Loucy (cell line): ENCODE measurements around the gene CABP7.

ENCODE experiments used
- H2AFZ ChIP-seq: fragments of 200-600 bp; sonication (generic); 2 replicates; pipeline ENCODE4 v1.6.0; 2016; ENCODE audit warnings: antibody characterized with exemption, mild to moderate bottlenecking, low read length, moderate library complexity
- H3F3A ChIP-seq: fragments of 200-600 bp; 2 replicates; pipeline ENCODE4 v1.6.0; 2016; ENCODE audit warnings: antibody characterized with exemption, low read depth, mild to moderate bottlenecking
- H3K27me3 ChIP-seq: fragments of 200-600 bp; sonication (generic); 2 replicates; pipeline ENCODE4 v1.6.1; 2014; ENCODE audit warnings: low read length, mild to moderate bottlenecking; ENCODE audit not compliant: insufficient read depth, poor library complexity, severe bottlenecking
- H3K36me3 ChIP-seq: fragments of 200-600 bp; sonication (generic); 2 replicates; pipeline ENCODE4 v1.6.1; 2016; ENCODE audit warnings: low read length; ENCODE audit not compliant: insufficient read depth
- H3K4me1 ChIP-seq: fragments of 200-600 bp; sonication (generic); 2 replicates; pipeline ENCODE4 v1.5.1; 2014; ENCODE audit warnings: low read length, mild to moderate bottlenecking; ENCODE audit not compliant: insufficient read depth, poor library complexity, severe bottlenecking
- H3K4me2 ChIP-seq: fragments of 200-600 bp; sonication (generic); 2 replicates; pipeline ENCODE4 v1.6.0; 2014; ENCODE audit warnings: antibody characterized with exemption, low read length, low read depth, mild to moderate bottlenecking; ENCODE audit not compliant: poor library complexity, severe bottlenecking
- H3K4me3 ChIP-seq: fragments of 200-600 bp; sonication (generic); 2 replicates; pipeline ENCODE4 v1.5.1; 2014; ENCODE audit warnings: low read length, mild to moderate bottlenecking, mixed read lengths; ENCODE audit not compliant: poor library complexity, severe bottlenecking
- H3K79me2 ChIP-seq: fragments of 200-600 bp; sonication (generic); 2 replicates; pipeline ENCODE4 v1.6.1; 2014; ENCODE audit warnings: low read length; ENCODE audit not compliant: insufficient read depth
- H3K9ac ChIP-seq: fragments of 200-600 bp; sonication (generic); 2 replicates; pipeline ENCODE4 v1.6.0; 2014; ENCODE audit warnings: mild to moderate bottlenecking, low read depth, low read length, moderate library complexity; ENCODE audit not compliant: poor library complexity, severe bottlenecking
- H3K9me2 ChIP-seq: fragments of 200-600 bp; sonication (generic); replicated peaks from 2 replicates; pipeline ENCODE4 v1.6.1; 2016; ENCODE audit warnings: low read depth, low read length, mixed read lengths
- H3K9me3 ChIP-seq: fragments of 200-600 bp; sonication (generic); 2 replicates; pipeline ENCODE4 v1.6.1; 2014; ENCODE audit warnings: mild to moderate bottlenecking, antibody characterized with exemption, low read length, low read depth; ENCODE audit not compliant: insufficient read depth
- H4K20me1 ChIP-seq: fragments of 200-600 bp; sonication (generic); 2 replicates; pipeline ENCODE4 v1.6.0; 2014; ENCODE audit warnings: antibody characterized with exemption, low read length, mild to moderate bottlenecking; ENCODE audit not compliant: insufficient read depth, poor library complexity, severe bottlenecking
- EZH2phosphoT487 ChIP-seq: fragments of 200-600 bp; IDR thresholded peaks from 2 replicates; pipeline ENCODE4 v1.6.1; 2018; ENCODE audit warnings: antibody characterized with exemption, mild to moderate bottlenecking, moderate library complexity, borderline replicate concordance
- TF ChIP-seq, protein P1 (sequence below): fragments of 200-600 bp; sonication (generic); conservative IDR thresholded peaks from 2 replicates; pipeline ENCODE4 v1.5.1; 2014; ENCODE audit warnings: mild to moderate bottlenecking, antibody characterized with exemption, low read length

Gene CABP7

DNA sequence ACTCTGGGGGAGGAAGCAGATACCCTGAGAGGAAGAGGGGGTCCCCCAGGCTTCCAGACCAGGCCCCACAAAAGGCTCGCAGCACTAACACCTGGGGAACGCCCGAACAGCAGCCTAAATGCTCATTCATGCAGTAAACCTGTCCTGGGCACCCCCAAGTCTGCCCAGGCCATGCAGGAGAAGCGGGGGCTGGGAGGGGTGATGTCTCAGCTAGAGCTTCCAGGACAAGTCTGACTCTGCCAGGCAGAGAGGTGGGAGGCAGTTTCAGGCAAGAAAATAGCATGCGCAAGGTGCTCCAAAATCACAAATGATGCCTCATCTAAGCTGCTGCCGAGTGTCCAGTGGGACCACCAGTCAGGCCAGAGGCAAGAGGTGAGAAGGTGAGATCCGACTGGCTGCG, 14.6 kb downstream of the CABP7 start:
- H3K79me2 ChIP-seq, result no peaks in the 10 kb centered on the region
- H3K9me3 ChIP-seq, result no peaks in the 10 kb centered on the region
- TF ChIP-seq, protein P1, sequence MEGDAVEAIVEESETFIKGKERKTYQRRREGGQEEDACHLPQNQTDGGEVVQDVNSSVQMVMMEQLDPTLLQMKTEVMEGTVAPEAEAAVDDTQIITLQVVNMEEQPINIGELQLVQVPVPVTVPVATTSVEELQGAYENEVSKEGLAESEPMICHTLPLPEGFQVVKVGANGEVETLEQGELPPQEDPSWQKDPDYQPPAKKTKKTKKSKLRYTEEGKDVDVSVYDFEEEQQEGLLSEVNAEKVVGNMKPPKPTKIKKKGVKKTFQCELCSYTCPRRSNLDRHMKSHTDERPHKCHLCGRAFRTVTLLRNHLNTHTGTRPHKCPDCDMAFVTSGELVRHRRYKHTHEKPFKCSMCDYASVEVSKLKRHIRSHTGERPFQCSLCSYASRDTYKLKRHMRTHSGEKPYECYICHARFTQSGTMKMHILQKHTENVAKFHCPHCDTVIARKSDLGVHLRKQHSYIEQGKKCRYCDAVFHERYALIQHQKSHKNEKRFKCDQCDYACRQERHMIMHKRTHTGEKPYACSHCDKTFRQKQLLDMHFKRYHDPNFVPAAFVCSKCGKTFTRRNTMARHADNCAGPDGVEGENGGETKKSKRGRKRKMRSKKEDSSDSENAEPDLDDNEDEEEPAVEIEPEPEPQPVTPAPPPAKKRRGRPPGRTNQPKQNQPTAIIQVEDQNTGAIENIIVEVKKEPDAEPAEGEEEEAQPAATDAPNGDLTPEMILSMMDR, result no peak
- TF ChIP-seq EZH2phosphoT487, result no peak
- H3K36me3 ChIP-seq, result no peaks in the 10 kb centered on the region
- H4K20me1 ChIP-seq, result no peaks in the 10 kb centered on the region
- no peaks in the 10 kb centered on the region for H3K27me3 ChIP-seq
- H3F3A ChIP-seq, result no peaks in the 10 kb centered on the region
- no peaks in the 10 kb centered on the region for H3K4me1 ChIP-seq
- no peak overlapping the region for H3K4me3 ChIP-seq
- no peak overlapping the region for H3K9ac ChIP-seq
- no peaks in the 10 kb centered on the region for H3K9me2 ChIP-seq
- H3K4me2 ChIP-seq, result no peak overlapping the region
- H2AFZ ChIP-seq, result no peak overlapping the region

- H3K9me3 ChIP-seq, result no peaks in the 10 kb centered on the region
- H3K9ac ChIP-seq, result no peak overlapping the region
- no peaks in the 10 kb centered on the region for H3K4me1 ChIP-seq
- TF ChIP-seq, protein P1, result no peak
- TF ChIP-seq EZH2phosphoT487, result no peak
- H2AFZ ChIP-seq, result no peak overlapping the region
- no peaks in the 10 kb centered on the region for H3K79me2 ChIP-seq
- H3K9me2 ChIP-seq, result no peaks in the 10 kb centered on the region
- no peak overlapping the region for H3K4me3 ChIP-seq
- H3K27me3 ChIP-seq, result no peaks in the 10 kb centered on the region
- no peaks in the 10 kb centered on the region for H4K20me1 ChIP-seq
- H3K36me3 ChIP-seq, result no peaks in the 10 kb centered on the region
- no peak overlapping the region for H3K4me2 ChIP-seq
- no peaks in the 10 kb centered on the region for H3F3A ChIP-seq
These were observed 15.0 kb downstream of the CABP7 start for GRCh38 chr22:29734838-29735237.

DNA sequence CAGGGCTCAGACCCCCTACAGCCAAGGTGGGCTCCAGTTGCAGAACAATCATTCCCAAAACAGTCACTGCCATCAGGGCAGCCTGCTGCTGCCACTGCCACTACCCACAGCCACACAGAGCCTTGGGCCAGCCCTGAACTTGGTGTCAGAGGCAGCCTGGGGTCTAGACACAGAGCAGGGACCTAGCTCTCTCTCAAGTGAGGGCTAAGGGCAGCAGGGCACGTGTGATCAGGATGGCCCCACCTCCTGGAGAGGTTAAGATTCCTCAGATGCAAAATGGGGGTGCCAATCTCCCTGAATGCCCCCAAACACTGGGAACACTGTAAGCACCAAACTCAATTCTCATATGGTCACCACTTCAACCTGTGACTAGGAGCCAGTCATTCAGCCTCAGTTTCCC, 15.6 kb downstream of the CABP7 start:
- Histone ChIP-seq H3K9me3 (no peaks in the 10 kb centered on the region), H3K36me3 (no peaks in the 10 kb centered on the region), H3K4me3 (no peak overlapping the region), H3K4me2 (no peak overlapping the region), H3K9ac (no peak overlapping the region), H3K27me3 (no peaks in the 10 kb centered on the region), H3K4me1 (no peaks in the 10 kb centered on the region), H3K79me2 (no peaks in the 10 kb centered on the region), H3K9me2 (no peaks in the 10 kb centered on the region), H4K20me1 (no peaks in the 10 kb centered on the region), H2AFZ (no peak overlapping the region), H3F3A (no peaks in the 10 kb centered on the region)
- TF ChIP-seq EZH2phosphoT487, result no peak
- TF ChIP-seq, protein P1, result no peak
